Measurements from ENCODE around the gene HS6ST1.

HS6ST1 gene

DNA sequence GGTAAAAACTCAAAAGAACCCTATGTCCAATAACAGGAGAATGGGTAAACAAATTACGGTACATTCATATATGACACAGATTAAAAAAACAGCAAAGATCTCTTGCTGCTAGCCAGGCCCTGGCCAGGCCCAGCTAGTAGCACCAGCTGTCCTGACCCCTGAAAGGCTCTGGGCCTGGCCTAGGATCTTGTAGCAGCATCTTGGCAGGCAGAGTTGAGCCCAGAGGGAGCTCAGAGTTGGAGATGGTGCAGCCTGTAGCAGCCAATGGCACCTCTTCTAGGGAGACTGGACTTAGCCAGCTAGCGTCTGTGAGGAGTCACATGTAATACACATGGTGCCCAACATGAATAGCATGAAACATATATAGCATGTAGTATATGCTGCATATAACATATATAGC is 69.1 kb downstream of the HS6ST1 start:
- Histone ChIP-seq H3K4me3 (replicated peaks; ENCODE audit: insufficient read depth, low read length) (no peak overlapping the region), H3K27ac (replicated peaks) (no peak overlapping the region), H3K27me3 (ENCODE audit: insufficient read depth, poor library complexity, severe bottlenecking) (no peaks in the 10 kb centered on the region)
- no peak for TF ChIP-seq POLR2AphosphoS5 (IDR thresholded peaks at IDR 0.05; ENCODE audit: low read depth)
- TF ChIP-seq, protein P1, sequence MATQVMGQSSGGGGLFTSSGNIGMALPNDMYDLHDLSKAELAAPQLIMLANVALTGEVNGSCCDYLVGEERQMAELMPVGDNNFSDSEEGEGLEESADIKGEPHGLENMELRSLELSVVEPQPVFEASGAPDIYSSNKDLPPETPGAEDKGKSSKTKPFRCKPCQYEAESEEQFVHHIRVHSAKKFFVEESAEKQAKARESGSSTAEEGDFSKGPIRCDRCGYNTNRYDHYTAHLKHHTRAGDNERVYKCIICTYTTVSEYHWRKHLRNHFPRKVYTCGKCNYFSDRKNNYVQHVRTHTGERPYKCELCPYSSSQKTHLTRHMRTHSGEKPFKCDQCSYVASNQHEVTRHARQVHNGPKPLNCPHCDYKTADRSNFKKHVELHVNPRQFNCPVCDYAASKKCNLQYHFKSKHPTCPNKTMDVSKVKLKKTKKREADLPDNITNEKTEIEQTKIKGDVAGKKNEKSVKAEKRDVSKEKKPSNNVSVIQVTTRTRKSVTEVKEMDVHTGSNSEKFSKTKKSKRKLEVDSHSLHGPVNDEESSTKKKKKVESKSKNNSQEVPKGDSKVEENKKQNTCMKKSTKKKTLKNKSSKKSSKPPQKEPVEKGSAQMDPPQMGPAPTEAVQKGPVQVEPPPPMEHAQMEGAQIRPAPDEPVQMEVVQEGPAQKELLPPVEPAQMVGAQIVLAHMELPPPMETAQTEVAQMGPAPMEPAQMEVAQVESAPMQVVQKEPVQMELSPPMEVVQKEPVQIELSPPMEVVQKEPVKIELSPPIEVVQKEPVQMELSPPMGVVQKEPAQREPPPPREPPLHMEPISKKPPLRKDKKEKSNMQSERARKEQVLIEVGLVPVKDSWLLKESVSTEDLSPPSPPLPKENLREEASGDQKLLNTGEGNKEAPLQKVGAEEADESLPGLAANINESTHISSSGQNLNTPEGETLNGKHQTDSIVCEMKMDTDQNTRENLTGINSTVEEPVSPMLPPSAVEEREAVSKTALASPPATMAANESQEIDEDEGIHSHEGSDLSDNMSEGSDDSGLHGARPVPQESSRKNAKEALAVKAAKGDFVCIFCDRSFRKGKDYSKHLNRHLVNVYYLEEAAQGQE (IDR thresholded peaks at IDR 0.05; ENCODE audit: insufficient replicate concordance, low read depth), result no peak
- no peak for TF ChIP-seq SPI1 (IDR thresholded peaks at IDR 0.05; ENCODE audit: borderline replicate concordance, low read depth)
- no peak for TF ChIP-seq GABPA (IDR thresholded peaks at IDR 0.05; ENCODE audit: low read depth)
- TF ChIP-seq, protein P2, sequence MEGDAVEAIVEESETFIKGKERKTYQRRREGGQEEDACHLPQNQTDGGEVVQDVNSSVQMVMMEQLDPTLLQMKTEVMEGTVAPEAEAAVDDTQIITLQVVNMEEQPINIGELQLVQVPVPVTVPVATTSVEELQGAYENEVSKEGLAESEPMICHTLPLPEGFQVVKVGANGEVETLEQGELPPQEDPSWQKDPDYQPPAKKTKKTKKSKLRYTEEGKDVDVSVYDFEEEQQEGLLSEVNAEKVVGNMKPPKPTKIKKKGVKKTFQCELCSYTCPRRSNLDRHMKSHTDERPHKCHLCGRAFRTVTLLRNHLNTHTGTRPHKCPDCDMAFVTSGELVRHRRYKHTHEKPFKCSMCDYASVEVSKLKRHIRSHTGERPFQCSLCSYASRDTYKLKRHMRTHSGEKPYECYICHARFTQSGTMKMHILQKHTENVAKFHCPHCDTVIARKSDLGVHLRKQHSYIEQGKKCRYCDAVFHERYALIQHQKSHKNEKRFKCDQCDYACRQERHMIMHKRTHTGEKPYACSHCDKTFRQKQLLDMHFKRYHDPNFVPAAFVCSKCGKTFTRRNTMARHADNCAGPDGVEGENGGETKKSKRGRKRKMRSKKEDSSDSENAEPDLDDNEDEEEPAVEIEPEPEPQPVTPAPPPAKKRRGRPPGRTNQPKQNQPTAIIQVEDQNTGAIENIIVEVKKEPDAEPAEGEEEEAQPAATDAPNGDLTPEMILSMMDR (IDR thresholded peaks at IDR 0.05; ENCODE audit: insufficient read depth, low read length), result no peak
- DNase-seq (ENCODE audit: low read depth in 1 of 2, low spot score in 1 of 2), result no peak

DNA sequence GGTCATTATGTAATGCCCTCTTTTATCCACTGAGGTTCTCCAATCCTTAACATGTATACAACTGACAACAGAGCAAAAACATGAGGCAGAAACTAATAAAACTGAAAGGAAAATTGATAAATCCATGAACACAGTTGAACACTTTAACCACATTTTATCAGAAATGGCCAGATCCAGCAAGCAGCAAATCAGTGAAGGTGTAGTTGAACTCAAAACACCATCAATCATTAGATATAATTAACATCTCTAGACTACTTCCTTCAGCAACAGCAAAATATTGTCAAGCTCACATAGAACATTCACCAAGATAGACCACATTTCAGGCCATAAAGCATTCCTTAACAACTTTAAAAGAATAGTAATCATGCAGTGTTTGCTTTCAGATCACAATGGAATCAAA is 72.9 kb downstream of the HS6ST1 start:
- TF ChIP-seq SPI1 (IDR thresholded peaks at IDR 0.05; ENCODE audit: borderline replicate concordance, low read depth) (no peak), POLR2AphosphoS5 (IDR thresholded peaks at IDR 0.05; ENCODE audit: low read depth) (no peak), GABPA (IDR thresholded peaks at IDR 0.05; ENCODE audit: low read depth) (no peak)
- TF ChIP-seq, protein P2 (IDR thresholded peaks at IDR 0.05; ENCODE audit: insufficient read depth, low read length), result no peak
- TF ChIP-seq, protein P1 (IDR thresholded peaks at IDR 0.05; ENCODE audit: insufficient replicate concordance, low read depth), result no peak
- Histone ChIP-seq H3K4me3 (replicated peaks; ENCODE audit: insufficient read depth, low read length) (no peak overlapping the region), H3K27me3 (ENCODE audit: insufficient read depth, poor library complexity, severe bottlenecking) (no peaks in the 10 kb centered on the region), H3K27ac (replicated peaks) (no peak overlapping the region)
- DNase-seq (ENCODE audit: low read depth in 1 of 2, low spot score in 1 of 2), result no peak

DNA sequence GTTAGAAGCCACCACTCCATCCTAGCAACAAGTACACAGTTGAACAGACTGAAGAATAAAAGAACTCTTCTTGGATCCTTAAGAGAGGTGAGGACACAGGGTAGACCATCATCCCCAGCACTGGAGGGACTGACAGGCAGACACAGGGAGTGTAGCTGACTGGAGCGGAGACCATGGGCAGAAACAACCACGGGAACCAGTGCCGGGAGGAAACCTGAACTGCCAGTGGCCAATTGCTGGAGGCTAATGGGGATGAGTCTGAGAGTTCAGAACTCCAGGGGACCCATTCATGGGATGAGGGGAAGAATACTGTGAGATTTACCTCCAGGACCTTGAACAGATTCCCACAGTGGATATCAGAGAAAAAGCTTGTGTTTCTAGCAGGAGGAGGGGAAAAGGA is 76.8 kb downstream of the HS6ST1 start:
- DNase-seq (ENCODE audit: low read depth in 1 of 2, low spot score in 1 of 2), result no peak
- no peak overlapping the region for H3K4me3 ChIP-seq (replicated peaks; ENCODE audit: insufficient read depth, low read length)
- no peak overlapping the region for H3K27ac ChIP-seq (replicated peaks)
- TF ChIP-seq, protein P2 (IDR thresholded peaks at IDR 0.05; ENCODE audit: insufficient read depth, low read length), result no peak
- TF ChIP-seq, protein P1 (IDR thresholded peaks at IDR 0.05; ENCODE audit: insufficient replicate concordance, low read depth), result no peak
- no peak for TF ChIP-seq GABPA (IDR thresholded peaks at IDR 0.05; ENCODE audit: low read depth)
- TF ChIP-seq POLR2AphosphoS5 (IDR thresholded peaks at IDR 0.05; ENCODE audit: low read depth), result no peak
- no peak for TF ChIP-seq SPI1 (IDR thresholded peaks at IDR 0.05; ENCODE audit: borderline replicate concordance, low read depth)
- H3K27me3 ChIP-seq (ENCODE audit: insufficient read depth, poor library complexity, severe bottlenecking), result no peaks in the 10 kb centered on the region

All from HL-60 (cell line).